ENCODE results near the gene SLC31A1.

DNA sequence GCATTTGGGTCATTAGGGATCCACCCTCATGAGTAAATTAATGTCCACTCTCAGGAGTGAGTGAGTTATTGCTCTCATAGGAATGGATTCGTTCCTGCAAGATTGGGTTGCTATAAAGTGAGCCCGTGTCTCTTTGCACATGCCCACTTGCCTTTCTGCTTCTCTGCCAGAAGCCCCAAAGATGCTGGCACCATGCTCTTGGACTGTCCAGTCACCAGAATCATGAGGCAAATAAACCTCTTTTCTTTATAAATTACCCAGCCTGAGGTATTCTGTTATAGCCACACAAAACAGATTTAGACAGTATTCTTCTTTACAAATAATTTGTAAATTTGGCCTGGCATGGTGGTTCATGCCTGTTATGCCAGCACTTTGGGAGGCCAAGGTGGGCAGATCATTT, 29.5 kb downstream of the SLC31A1 start:
- no peak for TF ChIP-seq CEBPB (IDR thresholded peaks at IDR 0.05)
- no peak for TF ChIP-seq EP300 (IDR thresholded peaks at IDR 0.05; ENCODE audit: borderline replicate concordance)
- no peak for TF ChIP-seq CREB1 (IDR thresholded peaks at IDR 0.05; ENCODE audit: low read depth)

Data from Ishikawa (cell line).